G401.6 (cell line): ENCODE measurements around the gene C20orf204.
"Not testable (repeated sequence)": the region's sequence is repeated elsewhere in the genome, so short reads cannot be mapped to it uniquely, and the experiment has no call there.

Experiments used
- FAIRE-seq: peaks from 2 replicates; lab custom pipeline; 2012; peaks lifted over from hg19 to GRCh38; lab: Jason Lieb, UNC

Gene C20orf204

GRCh38 chr20:64035933-64036345, at the start of gene C20orf204:
Gene C20orf204 (plus strand): TSS chr20:64036182. CDS start chr20:64036324, 142 bp downstream.
- no peak for FAIRE-seq

GRCh38 chr20:64000906-64001305, 35.1 kb upstream of the C20orf204 start:
- FAIRE-seq = no peak

GRCh38 chr20:64001607-64002011, 34.4 kb upstream of the C20orf204 start:
- no peak for FAIRE-seq

- FAIRE-seq = no peak
Measured at GRCh38 chr20:64003960-64004725, 31.8 kb upstream of the C20orf204 start.

- FAIRE-seq = no peak
Measured at GRCh38 chr20:64005394-64005793, 30.6 kb upstream of the C20orf204 start.

GRCh38 chr20:64006490-64006889, 29.5 kb upstream of the C20orf204 start:
- no peak for FAIRE-seq

- FAIRE-seq = no peak
Measured at GRCh38 chr20:64006902-64007301, 29.1 kb upstream of the C20orf204 start.

GRCh38 chr20:64009811-64010387, 26.1 kb upstream of the C20orf204 start:
- no peak for FAIRE-seq

GRCh38 chr20:64010711-64011237, 25.2 kb upstream of the C20orf204 start:
- no peak for FAIRE-seq

GRCh38 chr20:64011366-64011779, 24.6 kb upstream of the C20orf204 start:
- FAIRE-seq = no peak

- FAIRE-seq = not testable (repeated sequence)
Measured at GRCh38 chr20:64012385-64013154, 23.4 kb upstream of the C20orf204 start.

GRCh38 chr20:64015635-64016034, 20.3 kb upstream of the C20orf204 start:
- FAIRE-seq = no peak

GRCh38 chr20:64021124-64021975, 14.6 kb upstream of the C20orf204 start:
- FAIRE-seq = no peak

GRCh38 chr20:64022671-64023360, 13.2 kb upstream of the C20orf204 start:
- FAIRE-seq = no peak

- no peak for FAIRE-seq
Measured at GRCh38 chr20:64023361-64024140, 12.4 kb upstream of the C20orf204 start.

- no peak for FAIRE-seq
Measured at GRCh38 chr20:64024141-64024990, 11.6 kb upstream of the C20orf204 start.

- FAIRE-seq = no peak
Measured at GRCh38 chr20:64025101-64025825, 10.7 kb upstream of the C20orf204 start.

- no peak for FAIRE-seq
Measured at GRCh38 chr20:64025826-64026412, 10.1 kb upstream of the C20orf204 start.
